Breast epithelium (tissue), 3 donors: Measurements from ENCODE around the gene CENPU.

Experiments
- CTCF ChIP-seq, 3 donors: fragments of 450-650 bp; IDR thresholded peaks; one replicate each; pipeline ENCODE4 v1.5.1; 2016 to 2017; ENCODE audit warnings: antibody characterized with exemption in 3 of 3, mild to moderate bottlenecking in 3 of 3, moderate library complexity in 3 of 3
- POLR2A ChIP-seq: fragments of 450-650 bp; IDR thresholded peaks from one replicate; pipeline ENCODE4 v1.6.1; 2016; ENCODE audit warnings: antibody characterized with exemption, mild to moderate bottlenecking, moderate library complexity
- POLR2AphosphoS5 ChIP-seq, 3 donors: sonication (generic); formaldehyde crosslinking; IDR thresholded peaks; one replicate each; pipeline ENCODE4 v1.6.1; 2017; ENCODE audit warnings: antibody characterized with exemption in 3 of 3

GRCh38 chr4:184699941-184700340, 34.0 kb downstream of the CENPU start:
- no peak for TF ChIP-seq POLR2AphosphoS5 (IDR thresholded peaks at IDR 0.05)
- TF ChIP-seq CTCF (IDR thresholded peaks at IDR 0.05), result no peak
- TF ChIP-seq POLR2A, result no peak
